HepG2 (cell line): ENCODE results near the gene FOCAD. TPM values are rescaled to one million over a fixed set of nuclear protein-coding genes. Genes with fewer than 3 reads are reported as not detected.

ENCODE experiments used
- ATAC-seq: fragments of 200-7000 bp; cut with Tn5 transposase; 3 replicates; pipeline ENCODE4 v1.9.1; 2020; ENCODE audit warnings: mild to moderate bottlenecking, moderate library complexity
- BruUV-seq: library from RNA; stranded (reverse); fragments of 400-500 nt; replicated peaks from 2 replicates; lab custom pipeline; 2021; lab: Mats Ljungman, UMichigan
- CTCF ChIA-PET: fragments of 300-600 bp; formaldehyde crosslinking; extraction: SDS; loops from one replicate; lab custom pipeline; 2021; ENCODE audit warnings: low total read pairs, inconsistent platforms, low intra/inter-chr PET ratio; lab: Yijun Ruan, JAX
- POLR2A ChIA-PET: fragments of 350-600 bp; sonication (Branson Sonifier 250); formaldehyde crosslinking; loops from one replicate; lab custom pipeline; 2020; ENCODE audit warnings: antibody characterized with exemption, inconsistent platforms; lab: Yijun Ruan, JAX
- DNase-seq: peaks from one replicate; pipeline ENCODE4 v3.0.0-alpha.2; 2015; ENCODE audit warnings: low spot score
- FAIRE-seq: peaks from 3 replicates; lab custom pipeline; 2011; peaks lifted over from hg19 to GRCh38; lab: Jason Lieb, UNC
- H2AFZ ChIP-seq: one replicate; pipeline ENCODE4 v1.6.1; 2011; ENCODE audit warnings: low read length, inconsistent platforms
- H3K27ac ChIP-seq: fragments of 300-600 bp; 3 replicates; pipeline ENCODE4 v1.8.0; 2011; ENCODE audit warnings: mixed run types, mild to moderate bottlenecking, mixed read lengths, low read length, inconsistent platforms; ENCODE audit not compliant: insufficient read depth; ENCODE audit errors: extremely low read length
- H3K27me3 ChIP-seq, 2 experiments: fragments of 200-600 bp in 1 of 2; 2 replicates in 1 of 2; 3 replicates in 1 of 2; pipeline versions ENCODE4 v1.6.0 to v1.8.0; 2011; ENCODE audit warnings: low read length in 2 of 2, mild to moderate bottlenecking in 2 of 2, moderate library complexity in 2 of 2, inconsistent platforms in 1 of 2; ENCODE audit not compliant: insufficient read depth in 2 of 2, control insufficient read depth in 1 of 2
- H3K36me3 ChIP-seq, 2 experiments: fragments of 200-600 bp in 1 of 2; replicated peaks in 1 of 2; 2 replicates in 1 of 2; 3 replicates in 1 of 2; pipeline versions ENCODE4 v1.5.1 to v1.8.0; 2011; ENCODE audit warnings: low read length in 2 of 2, inconsistent platforms in 1 of 2; ENCODE audit not compliant: insufficient read depth in 2 of 2, control insufficient read depth in 1 of 2
- H3K4me1 ChIP-seq: 2 replicates; pipeline ENCODE4 v1.5.1; 2012; ENCODE audit warnings: low read length, inconsistent platforms; ENCODE audit not compliant: insufficient read depth
- H3K4me2 ChIP-seq: 2 replicates; pipeline ENCODE4 v1.6.0; 2011; ENCODE audit warnings: low read depth, low read length, inconsistent platforms
- H3K4me3 ChIP-seq, 3 experiments: fragments of 200-600 bp in 1 of 3; sonication (generic), shearing (Covaris generic) in 1 of 3; replicated peaks in 1 of 3; 2 replicates each; pipeline ENCODE4 v1.5.1; 2011 to 2016; ENCODE audit warnings: low read length in 3 of 3, inconsistent platforms in 2 of 3, low read depth in 2 of 3, mild to moderate bottlenecking in 2 of 3, control low read depth in 1 of 3, mixed read lengths in 1 of 3; ENCODE audit not compliant: insufficient read depth in 1 of 3
- H3K79me2 ChIP-seq: one replicate; pipeline ENCODE4 v1.6.1; 2011; ENCODE audit warnings: low read length, inconsistent platforms; ENCODE audit not compliant: insufficient read depth
- H3K9ac ChIP-seq: 2 replicates; pipeline ENCODE4 v1.6.0; 2011; ENCODE audit warnings: mild to moderate bottlenecking, low read depth, low read length, inconsistent platforms; ENCODE audit not compliant: insufficient read depth
- H3K9me3 ChIP-seq: 2 replicates; pipeline ENCODE4 v1.5.1; 2012; ENCODE audit warnings: mild to moderate bottlenecking, low read length
- H4K20me1 ChIP-seq: 2 replicates; pipeline ENCODE4 v1.6.0; 2011; ENCODE audit warnings: inconsistent platforms, mild to moderate bottlenecking, low read length, moderate library complexity; ENCODE audit not compliant: insufficient read depth
- GLI4 ChIP-seq: sonication (generic); formaldehyde crosslinking; IDR thresholded peaks from 2 replicates; pipeline ENCODE4 v1.5.1; 2020; ENCODE audit warnings: missing genetic modification reagents, mild to moderate bottlenecking, moderate library complexity, borderline replicate concordance
- IRX3 ChIP-seq: sonication (generic); formaldehyde crosslinking; IDR thresholded peaks from 2 replicates; pipeline ENCODE4 v1.8.1; 2023; ENCODE audit warnings: mild to moderate bottlenecking, low read depth, missing genetic modification reagents, borderline replicate concordance
- KMT2A ChIP-seq: sonication (generic); formaldehyde crosslinking; IDR thresholded peaks from 2 replicates; pipeline ENCODE4 v1.4.0; 2020; ENCODE audit warnings: missing genetic modification reagents
- MAF1 ChIP-seq: sonication (generic); formaldehyde crosslinking; IDR thresholded peaks from 2 replicates; pipeline ENCODE4 v1.5.0; 2020; ENCODE audit warnings: missing genetic modification reagents, borderline replicate concordance
- NR2F6 ChIP-seq, 2 experiments: IDR thresholded peaks; 2 replicates each; pipeline ENCODE4 v1.6.1; 2016; ENCODE audit warnings: antibody characterized with exemption in 1 of 2, mild to moderate bottlenecking in 1 of 2
- PHF20 ChIP-seq: sonication (generic); formaldehyde crosslinking; IDR thresholded peaks from 2 replicates; pipeline ENCODE4 v1.5.0; 2020; ENCODE audit warnings: mild to moderate bottlenecking, missing genetic modification reagents
- SP140L ChIP-seq: sonication (generic); formaldehyde crosslinking; IDR thresholded peaks from 2 replicates; pipeline ENCODE4 v1.4.0; 2020; ENCODE audit warnings: missing genetic modification reagents, borderline replicate concordance
- ZKSCAN1 ChIP-seq: fragments of 150-350 bp; IDR thresholded peaks from 2 replicates; pipeline ENCODE4 v1.6.1; 2014; ENCODE audit warnings: low read length
- ZNF230 ChIP-seq: sonication (generic); formaldehyde crosslinking; IDR thresholded peaks from 2 replicates; pipeline ENCODE4 v1.4.0; 2020; ENCODE audit warnings: mild to moderate bottlenecking, missing genetic modification reagents
- ZNF333 ChIP-seq: sonication (generic); formaldehyde crosslinking; IDR thresholded peaks from 2 replicates; pipeline ENCODE4 v1.4.0; 2020; ENCODE audit warnings: mild to moderate bottlenecking, missing genetic modification reagents, borderline replicate concordance
- ZNF781 ChIP-seq: sonication (generic); formaldehyde crosslinking; IDR thresholded peaks from 2 replicates; pipeline ENCODE4 v1.5.1; 2020; ENCODE audit warnings: borderline replicate concordance, mild to moderate bottlenecking, missing genetic modification reagents; ENCODE audit errors: not compliant biosample characterization
- WGBS: methylation state at CpG from one replicate; pipeline ENCODE4 v1.1.6; 2017; ENCODE audit warnings: low lambda C conversion rate; 5-methylcytosine and 5-hydroxymethylcytosine counted together
- in situ Hi-C: cut with HindIII; loops from 2 replicates; pipeline ENCODE4 v1.10.0; 2017; ENCODE audit warnings: low pct_unique_long_range_greater_than_20kb; ENCODE audit not compliant: extremely low pct_ligation_motif_present
- intact Hi-C: fragments of 100-400 bp; cut with micrococcal nuclease; formaldehyde crosslinking; loops from one replicate; pipeline ENCODE4 v1.10.0; 2022; ENCODE audit not compliant: unreplicated experiment
- polyA plus RNA-seq, 8 experiments: library from polyadenylated mRNA; depleted of rRNA in 3 of 8; stranded (reverse) in 7 of 8; unstranded in 1 of 8; fragments of >200 nt; fragmentation: Illumina TruSeq in 4 of 8; extraction: Trizol in 4 of 8; gene quantifications; 2 replicates each; pipeline versions ENCODE4 v1.2.1 to v1.2.3, GENCODE V29; 2011 to 2016; ENCODE audit warnings: low read depth in 4 of 8, missing spikeins in 1 of 8, mixed read lengths in 1 of 8; ENCODE audit not compliant: insufficient read depth in 1 of 8
- total RNA-seq, 5 experiments: library from RNA; depleted of rRNA; stranded (reverse); fragments of >200 nt; fragmentation: Illumina TruSeq; extraction: Trizol; gene quantifications; 2 replicates each; pipeline ENCODE4 v1.2.3, GENCODE V29; 2016; ENCODE audit warnings: low read depth in 1 of 5
- TF ChIP-seq, protein P1 (sequence below): sonication (generic); formaldehyde crosslinking; IDR thresholded peaks from 2 replicates; pipeline ENCODE4 v1.4.0; 2020; ENCODE audit warnings: missing genetic modification reagents, borderline replicate concordance
- TF ChIP-seq, protein P2 (sequence below): sonication (generic); formaldehyde crosslinking; IDR thresholded peaks from 2 replicates; pipeline ENCODE4 v1.5.0; 2020; ENCODE audit warnings: missing genetic modification reagents, mild to moderate bottlenecking, borderline replicate concordance
- TF ChIP-seq, protein P3 (sequence below): IDR thresholded peaks from 2 replicates; pipeline ENCODE4 v1.6.1; 2016; ENCODE audit warnings: control low read depth

FOCAD gene
- total and polyA plus RNA-seq, 2 of the 13 experiments (the other 11 are each of a cell fraction or from before 2014, with no cell fraction given) = 18.0 to 31.1 TPM

DNA sequence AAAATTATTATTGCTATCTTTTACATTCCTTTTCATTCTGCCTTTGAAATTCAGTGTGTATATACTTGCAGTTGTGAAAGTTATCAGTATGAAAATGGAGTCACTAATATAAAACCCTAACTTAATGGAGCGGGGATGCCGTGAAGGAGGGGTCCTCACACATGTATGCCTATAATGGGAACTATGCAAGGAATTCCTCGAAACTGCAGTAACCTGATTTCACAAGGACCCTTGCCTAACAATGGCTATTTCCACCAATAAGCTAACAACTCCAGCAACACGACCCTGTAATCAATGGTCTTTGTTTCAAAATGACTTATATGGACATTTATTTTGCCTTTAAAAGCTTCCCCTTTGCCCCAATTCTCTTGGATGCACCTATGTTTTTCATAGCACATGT, 49.2 kb upstream of the FOCAD start (continued):
- TF ChIP-seq, protein P1, sequence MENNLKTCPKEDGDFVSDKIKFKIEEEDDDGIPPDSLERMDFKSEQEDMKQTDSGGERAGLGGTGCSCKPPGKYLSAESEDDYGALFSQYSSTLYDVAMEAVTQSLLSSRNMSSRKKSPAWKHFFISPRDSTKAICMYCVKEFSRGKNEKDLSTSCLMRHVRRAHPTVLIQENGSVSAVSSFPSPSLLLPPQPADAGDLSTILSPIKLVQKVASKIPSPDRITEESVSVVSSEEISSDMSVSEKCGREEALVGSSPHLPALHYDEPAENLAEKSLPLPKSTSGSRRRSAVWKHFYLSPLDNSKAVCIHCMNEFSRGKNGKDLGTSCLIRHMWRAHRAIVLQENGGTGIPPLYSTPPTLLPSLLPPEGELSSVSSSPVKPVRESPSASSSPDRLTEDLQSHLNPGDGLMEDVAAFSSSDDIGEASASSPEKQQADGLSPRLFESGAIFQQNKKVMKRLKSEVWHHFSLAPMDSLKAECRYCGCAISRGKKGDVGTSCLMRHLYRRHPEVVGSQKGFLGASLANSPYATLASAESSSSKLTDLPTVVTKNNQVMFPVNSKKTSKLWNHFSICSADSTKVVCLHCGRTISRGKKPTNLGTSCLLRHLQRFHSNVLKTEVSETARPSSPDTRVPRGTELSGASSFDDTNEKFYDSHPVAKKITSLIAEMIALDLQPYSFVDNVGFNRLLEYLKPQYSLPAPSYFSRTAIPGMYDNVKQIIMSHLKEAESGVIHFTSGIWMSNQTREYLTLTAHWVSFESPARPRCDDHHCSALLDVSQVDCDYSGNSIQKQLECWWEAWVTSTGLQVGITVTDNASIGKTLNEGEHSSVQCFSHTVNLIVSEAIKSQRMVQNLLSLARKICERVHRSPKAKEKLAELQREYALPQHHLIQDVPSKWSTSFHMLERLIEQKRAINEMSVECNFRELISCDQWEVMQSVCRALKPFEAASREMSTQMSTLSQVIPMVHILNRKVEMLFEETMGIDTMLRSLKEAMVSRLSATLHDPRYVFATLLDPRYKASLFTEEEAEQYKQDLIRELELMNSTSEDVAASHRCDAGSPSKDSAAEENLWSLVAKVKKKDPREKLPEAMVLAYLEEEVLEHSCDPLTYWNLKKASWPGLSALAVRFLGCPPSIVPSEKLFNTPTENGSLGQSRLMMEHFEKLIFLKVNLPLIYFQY (CRISPR knock-in tag) = no peak
- TF ChIP-seq KMT2A (CRISPR knock-in tag) (no peak), ZNF230 (CRISPR knock-in tag) (no peak)
- TF ChIP-seq, all 625 proteins: peak for 0

DNA sequence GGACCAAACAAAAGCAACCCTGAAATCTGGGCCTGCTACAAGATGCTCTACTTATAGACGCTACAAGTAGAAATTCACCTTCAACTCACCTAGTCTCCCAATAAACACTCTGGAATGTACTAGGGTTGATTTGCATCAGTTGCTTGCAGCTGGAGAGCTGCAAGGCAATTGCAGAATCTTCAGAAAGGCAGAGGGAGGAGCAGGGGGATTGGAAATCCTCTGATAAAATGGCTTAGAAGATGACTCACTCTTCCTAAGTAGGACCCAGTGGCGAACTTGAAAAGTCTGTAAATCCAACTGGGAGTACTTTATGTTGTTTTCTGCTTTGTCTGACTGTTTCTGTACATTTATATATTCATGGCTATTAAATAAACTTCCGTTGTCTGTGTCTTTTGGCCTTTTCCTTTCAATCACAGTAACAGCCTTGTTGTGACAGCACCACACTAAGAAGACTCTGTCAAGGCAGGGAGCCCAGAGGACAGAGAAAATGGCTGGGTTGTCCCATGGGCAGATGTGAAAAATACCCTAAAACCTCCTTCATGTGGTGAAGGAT, 47.1 kb upstream of the FOCAD start:
- ATAC-seq (no peak), DNase-seq (no peak), FAIRE-seq (no peak)
- intact Hi-C loops = no loop called here
- H3K27me3 ChIP-seq = 0 out of 5 replicates have a peak, but pooled peaks cover 0 to 5% of the 10 kb centered on the region in 2 experiments
- no peak overlapping the region for H3K4me3 ChIP-seq
- H2AFZ ChIP-seq = no peak overlapping the region
- CTCF ChIA-PET = no interaction called here
- H3K79me2 ChIP-seq = no peaks in the 10 kb centered on the region
- H3K9me3 ChIP-seq = no peaks in the 10 kb centered on the region
- H3K9ac ChIP-seq = no peak overlapping the region
- in situ Hi-C loops = loop anchor here (25.0 kb wide), 1 partner anchor 700 kb away; no protein-coding TSS in a partner anchor
- H3K27ac ChIP-seq = no peak overlapping the region
- H3K4me2 ChIP-seq = no peak overlapping the region
- POLR2A ChIA-PET = no interaction called here
- BruUV-seq = no TSS peak
- H3K4me1 ChIP-seq = no peaks in the 10 kb centered on the region
- 37% methylated on average over 3 of the region's 3 CpGs for whole genome bisulfite sequencing
- H3K36me3 ChIP-seq = no peaks in the 10 kb centered on the region
- no peaks in the 10 kb centered on the region for H4K20me1 ChIP-seq
- TF ChIP-seq, protein P2, sequence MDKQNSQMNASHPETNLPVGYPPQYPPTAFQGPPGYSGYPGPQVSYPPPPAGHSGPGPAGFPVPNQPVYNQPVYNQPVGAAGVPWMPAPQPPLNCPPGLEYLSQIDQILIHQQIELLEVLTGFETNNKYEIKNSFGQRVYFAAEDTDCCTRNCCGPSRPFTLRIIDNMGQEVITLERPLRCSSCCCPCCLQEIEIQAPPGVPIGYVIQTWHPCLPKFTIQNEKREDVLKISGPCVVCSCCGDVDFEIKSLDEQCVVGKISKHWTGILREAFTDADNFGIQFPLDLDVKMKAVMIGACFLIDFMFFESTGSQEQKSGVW = no peak
- TF ChIP-seq GLI4 (no peak), ZKSCAN1 (no peak), NR2F6 (IDR thresholded peaks at IDR 0.05) (no peak), NR2F6 (CRISPR knock-in tag; IDR thresholded peaks at IDR 0.05) (no peak), IRX3 (CRISPR knock-in tag) (no peak), SP140L (no peak), PHF20 (CRISPR knock-in tag) (no peak), ZNF781 (CRISPR knock-in tag) (no peak), MAF1 (CRISPR knock-in tag) (no peak), ZNF333 (CRISPR knock-in tag) (no peak)
- TF ChIP-seq, protein P3, sequence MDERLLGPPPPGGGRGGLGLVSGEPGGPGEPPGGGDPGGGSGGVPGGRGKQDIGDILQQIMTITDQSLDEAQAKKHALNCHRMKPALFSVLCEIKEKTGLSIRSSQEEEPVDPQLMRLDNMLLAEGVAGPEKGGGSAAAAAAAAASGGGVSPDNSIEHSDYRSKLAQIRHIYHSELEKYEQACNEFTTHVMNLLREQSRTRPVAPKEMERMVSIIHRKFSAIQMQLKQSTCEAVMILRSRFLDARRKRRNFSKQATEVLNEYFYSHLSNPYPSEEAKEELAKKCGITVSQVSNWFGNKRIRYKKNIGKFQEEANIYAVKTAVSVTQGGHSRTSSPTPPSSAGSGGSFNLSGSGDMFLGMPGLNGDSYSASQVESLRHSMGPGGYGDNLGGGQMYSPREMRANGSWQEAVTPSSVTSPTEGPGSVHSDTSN (CRISPR knock-in tag) = no peak
